IMR-90 (cell line): ENCODE measurements around the gene PROX2. TPM values are rescaled to one million over a fixed set of nuclear protein-coding genes. Genes with fewer than 3 reads are reported as not detected.
A peak's percentile ranks its signal among the peaks of the same experiment; 100 is the strongest.

Source experiments
- ATAC-seq: fragments of 200-7000 bp; cut with Tn5 transposase; 2 replicates; pipeline ENCODE4 v1.9.1; 2020; ENCODE audit warnings: low read depth, mild to moderate bottlenecking, moderate library complexity
- BruUV-seq: library from RNA; stranded (reverse); fragments of 400-500 nt; replicated peaks from 2 replicates; lab custom pipeline; 2021; lab: Mats Ljungman, UMichigan
- CTCF ChIA-PET: fragments of 300-600 bp; formaldehyde crosslinking; extraction: SDS; loops from one replicate; lab custom pipeline; 2021; ENCODE audit warnings: antibody characterized with exemption; lab: Yijun Ruan, JAX
- POLR2A ChIA-PET: fragments of 300-600 bp; sonication (Branson Sonifier 250); formaldehyde crosslinking; loops from one replicate; lab custom pipeline; 2022; ENCODE audit warnings: antibody characterized with exemption; ENCODE audit not compliant: unreplicated experiment; lab: Charles Lee
- DNase-seq: peaks from one replicate; pipeline ENCODE4 v3.0.0; 2013
- H2AFZ ChIP-seq: replicated peaks from 2 replicates; pipeline ENCODE3; 2013; ENCODE audit warnings: low read length, mild to moderate bottlenecking; ENCODE audit not compliant: poor library complexity
- H2AK5ac ChIP-seq: 2 replicates; pipeline ENCODE4 v1.6.1; 2013; ENCODE audit warnings: low read depth, low read length, inconsistent platforms
- H2AK9ac ChIP-seq: replicated peaks from 2 replicates; pipeline ENCODE3; 2013; ENCODE audit warnings: mild to moderate bottlenecking, low read depth, low read length, moderate library complexity; ENCODE audit not compliant: poor library complexity
- H2BK120ac ChIP-seq: 2 replicates; pipeline ENCODE4 v1.6.1; 2013; ENCODE audit warnings: low read depth, low read length, inconsistent platforms
- H2BK15ac ChIP-seq: 3 replicates; pipeline ENCODE4 v1.6.1; 2013; ENCODE audit warnings: low read depth, low read length, inconsistent platforms
- H2BK20ac ChIP-seq: 2 replicates; pipeline ENCODE4 v1.6.1; 2013; ENCODE audit warnings: low read depth, mild to moderate bottlenecking, inconsistent platforms, low read length, moderate library complexity
- H2BK5ac ChIP-seq: 2 replicates; pipeline ENCODE4 v1.6.1; 2013; ENCODE audit warnings: mild to moderate bottlenecking, low read depth, low read length, inconsistent platforms; ENCODE audit not compliant: poor library complexity, severe bottlenecking
- H3K14ac ChIP-seq: replicated peaks from 2 replicates; pipeline ENCODE4 v1.6.1; 2013; ENCODE audit warnings: low read depth, low read length, inconsistent platforms
- H3K18ac ChIP-seq: 2 replicates; pipeline ENCODE4 v1.6.1; 2013; ENCODE audit warnings: low read depth, low read length, control low read depth
- H3K23ac ChIP-seq: 2 replicates; pipeline ENCODE4 v1.6.1; 2013; ENCODE audit warnings: low read depth, low read length, inconsistent platforms
- H3K27ac ChIP-seq: 2 replicates; pipeline ENCODE4 v1.5.1; 2013; ENCODE audit warnings: mild to moderate bottlenecking, control low read depth, low read length; ENCODE audit not compliant: insufficient read depth
- H3K27me3 ChIP-seq: 2 replicates; pipeline ENCODE4 v1.6.1; 2013; ENCODE audit warnings: low read length; ENCODE audit not compliant: control insufficient read depth, insufficient read depth
- H3K36me3 ChIP-seq: 2 replicates; pipeline ENCODE4 v1.6.1; 2013; ENCODE audit warnings: low read length, mixed read lengths; ENCODE audit not compliant: control insufficient read depth, insufficient read depth
- H3K4ac ChIP-seq: 2 replicates; pipeline ENCODE4 v1.6.1; 2013; ENCODE audit warnings: low read depth, low read length, inconsistent platforms
- H3K4me1 ChIP-seq: 2 replicates; pipeline ENCODE4 v1.6.1; 2013; ENCODE audit warnings: low read length, mixed read lengths; ENCODE audit not compliant: control insufficient read depth, insufficient read depth
- H3K4me2 ChIP-seq: 2 replicates; pipeline ENCODE4 v1.6.1; 2013; ENCODE audit warnings: low read depth, mild to moderate bottlenecking, control low read depth, low read length, moderate library complexity
- H3K4me3 ChIP-seq: 2 replicates; pipeline ENCODE4 v1.5.1; 2013; ENCODE audit warnings: low read depth, mild to moderate bottlenecking, control low read depth, low read length, moderate library complexity; ENCODE audit not compliant: insufficient read depth
- H3K56ac ChIP-seq: 2 replicates; pipeline ENCODE4 v1.6.1; 2013; ENCODE audit warnings: low read length, inconsistent platforms; ENCODE audit not compliant: insufficient read depth; ENCODE audit errors: extremely low read depth
- H3K79me1 ChIP-seq, 2 experiments: 2 replicates each; pipeline ENCODE4 v1.6.1; 2013; ENCODE audit warnings: low read length in 2 of 2, inconsistent platforms in 1 of 2, low read depth in 1 of 2
- H3K9ac ChIP-seq: 2 replicates; pipeline ENCODE4 v1.6.1; 2013; ENCODE audit warnings: low read depth, low read length, control low read depth
- H3K9me1 ChIP-seq: 2 replicates; pipeline ENCODE4 v1.6.1; 2013; ENCODE audit warnings: low read length, inconsistent platforms; ENCODE audit not compliant: insufficient read depth
- H3K9me3 ChIP-seq: 2 replicates; pipeline ENCODE4 v1.6.1; 2013; ENCODE audit warnings: low read length; ENCODE audit not compliant: control insufficient read depth, insufficient read depth
- H4K20me1 ChIP-seq: 2 replicates; pipeline ENCODE4 v1.6.1; 2013; ENCODE audit warnings: low read length, inconsistent platforms; ENCODE audit not compliant: insufficient read depth
- H4K5ac ChIP-seq: 2 replicates; pipeline ENCODE4 v1.6.1; 2013; ENCODE audit warnings: mild to moderate bottlenecking, low read depth, low read length, control low read depth
- H4K8ac ChIP-seq, 2 experiments: 2 replicates each; pipeline ENCODE4 v1.6.1; 2013; ENCODE audit warnings: low read depth in 2 of 2, low read length in 2 of 2, control low read depth in 1 of 2, inconsistent platforms in 1 of 2
- H4K91ac ChIP-seq: 2 replicates; pipeline ENCODE4 v1.6.1; 2013; ENCODE audit warnings: low read depth, low read length, inconsistent platforms; ENCODE audit not compliant: insufficient read depth
- BHLHE40 ChIP-seq: fragments of 150-350 bp; IDR thresholded peaks from 2 replicates; pipeline ENCODE4 v1.6.1; 2016; ENCODE audit warnings: mild to moderate bottlenecking, low read depth, low read length
- CEBPB ChIP-seq: IDR thresholded peaks from 2 replicates; pipeline ENCODE4 v1.6.1; 2012; ENCODE audit warnings: low read depth, low read length, improper control_type of control experiment
- CHD1 ChIP-seq: IDR thresholded peaks from 2 replicates; pipeline ENCODE4 v1.6.1; 2012; ENCODE audit warnings: low read depth, low read length, improper control_type of control experiment
- ELK1 ChIP-seq: fragments of 150-350 bp; IDR thresholded peaks from 2 replicates; pipeline ENCODE4 v1.6.1; 2016; ENCODE audit warnings: low read depth, mild to moderate bottlenecking, low read length, moderate library complexity, borderline replicate concordance
- FOS ChIP-seq: fragments of 150-350 bp; IDR thresholded peaks from 2 replicates; pipeline ENCODE4 v1.6.1; 2016; ENCODE audit warnings: low read depth, low read length
- MAFK ChIP-seq: IDR thresholded peaks from 2 replicates; pipeline ENCODE4 v1.6.1; 2012; ENCODE audit warnings: low read depth, low read length, improper control_type of control experiment
- MAZ ChIP-seq: IDR thresholded peaks from 2 replicates; pipeline ENCODE4 v1.6.1; 2012; ENCODE audit warnings: low read depth, mild to moderate bottlenecking, low read length, improper control_type of control experiment, moderate library complexity, borderline replicate concordance
- MXI1 ChIP-seq: IDR thresholded peaks from 2 replicates; pipeline ENCODE4 v1.6.1; 2012; ENCODE audit warnings: low read depth, mild to moderate bottlenecking, low read length, moderate library complexity, borderline replicate concordance
- NFE2L2 ChIP-seq: fragments of 150-350 bp; IDR thresholded peaks from 2 replicates; pipeline ENCODE4 v1.6.1; 2016; ENCODE audit warnings: low read depth, mild to moderate bottlenecking, low read length
- POLR2A ChIP-seq: IDR thresholded peaks from 2 replicates; pipeline ENCODE4 v1.6.1; 2012; ENCODE audit warnings: mild to moderate bottlenecking, low read depth, low read length
- RAD21 ChIP-seq: IDR thresholded peaks from 2 replicates; pipeline ENCODE4 v1.6.1; 2012; ENCODE audit warnings: low read length, improper control_type of control experiment
- RCOR1 ChIP-seq: IDR thresholded peaks from 2 replicates; pipeline ENCODE4 v1.6.1; 2012; ENCODE audit warnings: mild to moderate bottlenecking, low read length, improper control_type of control experiment; ENCODE audit not compliant: insufficient replicate concordance
- RFX5 ChIP-seq: IDR thresholded peaks from 2 replicates; pipeline ENCODE4 v1.8.0; 2012; ENCODE audit warnings: low read depth, mild to moderate bottlenecking, low read length, moderate library complexity
- SMC3 ChIP-seq: fragments of 150-350 bp; IDR thresholded peaks from 2 replicates; pipeline ENCODE4 v1.6.1; 2016; ENCODE audit warnings: low read depth, mild to moderate bottlenecking, antibody characterized with exemption, low read length, moderate library complexity
- WGBS, 2 experiments: methylation state at CpG; one replicate each; pipeline versions ENCODE4 v1.1.5 to v1.1.7; 2013; ENCODE audit warnings: missing lambda C conversion rate in 2 of 2; ENCODE audit not compliant: insufficient read length in 1 of 2; ENCODE audit errors: extremely low coverage in 2 of 2; 5-methylcytosine and 5-hydroxymethylcytosine counted together
- dilution Hi-C: fragments of 300-500 bp; cut with HindIII; formaldehyde crosslinking; loops from one replicate; pipeline ENCODE4 v1.14.3; 2018; ENCODE audit warnings: low sequenced_read_pairs; ENCODE audit not compliant: unreplicated experiment
- in situ Hi-C: fragments of 300-500 bp; cut with MboI; formaldehyde crosslinking; loops from 3 replicates; pipeline ENCODE4 v1.14.3; 2019; ENCODE audit warnings: low sequenced_read_pairs, inconsistent platforms, mixed read lengths
- intact Hi-C: fragments of 100-400 bp; cut with micrococcal nuclease; formaldehyde crosslinking; loops from 2 replicates; pipeline ENCODE4 v1.10.0; 2022
- polyA plus RNA-seq, 3 experiments: library from polyadenylated mRNA; depleted of rRNA; stranded (reverse); fragments of >200 nt; gene quantifications; 2 replicates each; pipeline ENCODE4 v1.2.3, GENCODE V29; 2012; ENCODE audit warnings: low replicate concordance in 1 of 3
- total RNA-seq: library from RNA; depleted of rRNA; stranded (reverse); fragments of >200 nt; gene quantifications from 2 replicates; pipeline ENCODE4 v1.2.3, GENCODE V29; 2012

Gene PROX2
- total and polyA plus RNA-seq, 2 of the 4 experiments (the other 2 are of a cell fraction): not detected

DNA sequence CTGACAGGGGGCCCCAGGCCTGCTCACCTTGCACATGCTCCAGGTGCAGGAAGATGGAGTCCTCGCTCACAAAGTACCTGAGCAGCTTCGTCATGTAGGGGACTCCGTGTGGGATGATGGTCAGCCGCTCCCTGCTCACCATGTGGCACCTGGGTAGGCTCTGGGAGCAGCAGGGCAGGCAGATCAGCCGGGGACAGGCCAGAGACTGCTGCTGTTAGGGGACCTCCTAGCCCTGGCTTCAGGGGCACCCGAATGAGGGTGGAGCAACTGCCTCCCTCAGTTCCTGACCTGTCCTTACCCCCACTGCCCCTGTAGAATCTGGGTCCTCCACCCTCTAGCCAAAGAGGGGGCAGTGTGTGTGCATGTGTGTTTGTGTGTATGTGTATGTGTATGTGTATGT, 35.3 kb upstream of the PROX2 start:
- no peak for ATAC-seq
- H3K9me1 ChIP-seq: peaks cover 3% of the 10 kb centered on the region; the same call in 1 of the 2 replicates
- no peak overlapping the region for H3K18ac ChIP-seq
- no peak overlapping the region for H2AFZ ChIP-seq
- H4K5ac ChIP-seq: no peak overlapping the region
- dilution Hi-C loops (no loop called here), in situ Hi-C loops (loop anchor here (5.0 to 10.0 kb wide), 2 partner anchors 166 to 394 kb away; no protein-coding TSS in a partner anchor), intact Hi-C loops (no loop called here)
- ChIA-PET POLR2A (interaction anchor here (0.5 kb wide), 1 partner anchor 11 kb away, joined by 4 read pairs; no protein-coding TSS in a partner anchor), CTCF (no interaction called here)
- TF ChIP-seq NFE2L2 (no peak), ELK1 (no peak), CHD1 (no peak), SMC3 (no peak), CEBPB (no peak), RCOR1 (no peak), RAD21 (no peak), FOS (no peak), POLR2A (no peak), MAZ (no peak), RFX5 (no peak), MAFK (no peak), BHLHE40 (no peak), MXI1 (no peak)
- no peak overlapping the region for H2BK20ac ChIP-seq
- H3K4me2 ChIP-seq: no peak overlapping the region
- no peak for DNase-seq
- no TSS peak for BruUV-seq
- no peaks in the 10 kb centered on the region for H3K79me1 ChIP-seq
- no peak overlapping the region for H3K4ac ChIP-seq
- H3K4me1 ChIP-seq: peaks cover 1% of the 10 kb centered on the region; the same call in 1 of the 2 replicates
- H3K27ac ChIP-seq: no peak overlapping the region
- H3K27me3 ChIP-seq: no peaks in the 10 kb centered on the region
- no peak overlapping the region for H3K56ac ChIP-seq
- H3K9ac ChIP-seq: no peak overlapping the region
- H2BK15ac ChIP-seq: no peak overlapping the region
- no peak overlapping the region for H2BK120ac ChIP-seq
- no peak overlapping the region for H3K4me3 ChIP-seq
- WGBS, 2 experiments: no CpG with 5 or more reads among the region's 6 CpGs
- H2AK5ac ChIP-seq: no peak overlapping the region
- H4K8ac ChIP-seq: no peak overlapping the region
- H2BK5ac ChIP-seq: no peak overlapping the region
- peaks cover 4% of the 10 kb centered on the region for H3K36me3 ChIP-seq
- no peak overlapping the region for H4K91ac ChIP-seq
- H4K20me1 ChIP-seq: no peaks in the 10 kb centered on the region
- peak overlapping the region; percentile 24 for H2AK9ac ChIP-seq
- H3K9me3 ChIP-seq: no peaks in the 10 kb centered on the region
- H3K14ac ChIP-seq: no peak overlapping the region
- H3K23ac ChIP-seq: no peak overlapping the region
